Posterior vena cava (tissue), 2 donors: ENCODE results near the gene BLCAP. TPM values are rescaled to one million over a fixed set of nuclear protein-coding genes. Genes with fewer than 3 reads are reported as not detected.
A peak's percentile ranks its signal among the peaks of the same experiment; 100 is the strongest.
"Not testable (repeated sequence)": the region's sequence is repeated elsewhere in the genome, so short reads cannot be mapped to it uniquely, and the experiment has no call there.

Source experiments
- DNase-seq: peaks from one replicate; pipeline ENCODE4 v3.0.0-alpha.2; 2020; ENCODE audit warnings: low spot score
- intact Hi-C, 2 donors: fragments of 100-400 bp; cut with DNase I; formaldehyde crosslinking; loops; one replicate each; pipeline versions ENCODE4 v1.14.1 to v1.14.2; 2022 to 2023
- total RNA-seq, 2 donors: library from RNA; stranded (reverse); fragmentation: NEBNext Ultra II Directional; extraction: Animal tissue kit (Norgen Biotek cat#: 25700); gene quantifications; one replicate each; pipeline ENCODE4 v1.2.1, GENCODE V29; 2021
- donor health status: DM: yes; HTN: yes; CAD: no.
- donor health status: DM: yes; HTN: yes; CAD: no.

Gene BLCAP
- total RNA-seq, 2 donors from 2014 or later, result 48.1 to 55.4 TPM

GRCh38 chr20:37504404-37505096 lies 23.1 kb downstream of the BLCAP start:
- DNase-seq, result peak; percentile 31
- intact Hi-C loops, result no loop called here

- peak; percentile 29 for DNase-seq
- intact Hi-C loops, result no loop called here
Measured at GRCh38 chr20:37503256-37503927, 24.3 kb downstream of the BLCAP start.

DNA sequence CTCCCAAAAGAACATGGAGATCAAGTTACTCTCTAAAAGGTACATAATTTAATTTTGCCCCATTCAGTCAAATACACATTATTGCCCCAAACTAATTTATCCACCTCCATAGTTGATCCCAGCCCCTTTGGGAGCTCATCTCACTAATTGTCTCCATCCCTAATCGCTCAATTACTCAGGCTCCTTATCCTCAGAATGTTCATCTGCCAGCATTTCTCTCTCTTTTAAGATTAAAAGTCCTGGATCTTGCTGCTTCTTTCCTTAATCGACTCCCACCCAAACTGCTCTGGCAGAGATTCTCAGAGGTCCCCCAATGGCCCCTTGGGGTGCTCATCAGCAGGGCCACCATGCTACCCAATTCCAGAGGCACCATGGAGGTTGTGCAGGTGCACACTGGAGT lies 25.0 kb downstream of the BLCAP start:
- intact Hi-C loops, result no loop called here

GRCh38 chr20:37501940-37502339 lies 25.7 kb downstream of the BLCAP start:
- intact Hi-C loops, result no loop called here
- DNase-seq, result peak; percentile 48

More for the DNA sequence above, 25.0 kb downstream of the BLCAP start:
- peak; percentile 22 for DNase-seq

- no peak for DNase-seq
- intact Hi-C loops, result no loop called here
Measured at GRCh38 chr20:37500311-37500710, 27.4 kb downstream of the BLCAP start.

- intact Hi-C loops, result no loop called here
- no peak for DNase-seq
Measured at GRCh38 chr20:37498066-37498665, 29.5 kb downstream of the BLCAP start.

- intact Hi-C loops, result no loop called here
- peak; percentile 38 for DNase-seq
Measured at GRCh38 chr20:37494796-37495195, 32.9 kb downstream of the BLCAP start.

- peak; percentile 50 for DNase-seq
- intact Hi-C loops, result no loop called here
Measured at GRCh38 chr20:37494301-37494700, 33.4 kb downstream of the BLCAP start.

DNA sequence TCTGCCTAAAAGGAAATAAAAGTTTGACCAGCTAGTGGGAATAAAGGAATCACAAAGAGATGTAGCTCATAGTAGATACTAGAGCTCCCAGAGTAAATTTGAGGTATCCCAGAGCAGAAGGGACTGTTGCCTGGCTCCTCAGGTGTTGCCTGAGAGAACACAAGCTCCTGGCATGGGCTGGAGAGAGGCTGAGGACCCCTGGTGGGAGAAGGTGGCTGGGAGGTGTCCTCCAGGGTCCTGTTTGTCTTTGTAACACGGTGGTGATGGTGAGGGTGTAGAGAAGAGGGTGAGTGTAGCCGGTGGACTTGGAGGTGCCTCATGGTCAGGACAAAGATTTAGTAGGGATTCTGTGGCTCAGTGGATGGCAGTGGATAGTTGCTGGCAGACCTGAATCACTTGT lies 34.7 kb downstream of the BLCAP start:
- peak; percentile 14 for DNase-seq
- intact Hi-C loops, result no loop called here

GRCh38 chr20:37492096-37492625 lies 35.5 kb downstream of the BLCAP start:
- DNase-seq, result no peak
- intact Hi-C loops, result no loop called here

DNA sequence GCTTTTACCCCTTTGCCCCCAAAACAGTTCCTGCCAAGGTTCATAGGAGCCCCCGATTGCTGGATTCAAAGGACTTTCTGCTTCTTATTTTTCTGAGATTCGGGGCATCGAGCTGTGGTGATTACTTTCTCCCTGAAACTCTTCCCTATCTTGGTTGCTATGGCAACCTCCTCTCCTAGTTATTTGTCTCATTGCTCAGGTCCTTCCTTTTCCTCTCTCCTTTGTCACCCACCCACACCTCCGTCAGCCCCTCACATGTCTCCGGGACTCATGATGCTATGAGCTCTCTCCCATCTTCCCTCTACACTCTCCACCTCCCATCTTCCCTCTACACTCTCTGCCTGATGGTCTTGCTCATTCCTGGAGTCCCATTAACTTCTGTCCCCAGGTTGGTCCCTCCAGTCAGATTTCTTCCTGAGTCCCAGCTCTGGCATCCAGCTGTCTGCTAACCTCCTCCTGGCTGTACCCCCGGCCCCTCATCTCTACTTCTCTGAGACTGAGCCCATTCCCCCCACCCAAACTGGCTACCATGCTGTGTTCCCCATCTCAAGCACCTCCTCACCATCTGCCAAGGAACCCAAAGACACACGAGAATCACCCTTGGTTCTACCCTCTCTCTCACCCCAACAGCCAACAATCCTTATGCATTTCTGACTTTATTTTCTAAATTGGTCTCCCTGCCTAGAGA lies 36.9 kb downstream of the BLCAP start:
- intact Hi-C loops, result no loop called here
- no peak for DNase-seq

GRCh38 chr20:37486209-37486608 lies 41.5 kb downstream of the BLCAP start:
- DNase-seq, intact Hi-C loops: not testable (repeated sequence)

- intact Hi-C loops, result no loop called here
- DNase-seq, result no peak
Measured at GRCh38 chr20:37484331-37484730, 43.3 kb downstream of the BLCAP start.

GRCh38 chr20:37481610-37482009 lies 46.1 kb downstream of the BLCAP start:
- intact Hi-C loops, result no loop called here
- no peak for DNase-seq

DNA sequence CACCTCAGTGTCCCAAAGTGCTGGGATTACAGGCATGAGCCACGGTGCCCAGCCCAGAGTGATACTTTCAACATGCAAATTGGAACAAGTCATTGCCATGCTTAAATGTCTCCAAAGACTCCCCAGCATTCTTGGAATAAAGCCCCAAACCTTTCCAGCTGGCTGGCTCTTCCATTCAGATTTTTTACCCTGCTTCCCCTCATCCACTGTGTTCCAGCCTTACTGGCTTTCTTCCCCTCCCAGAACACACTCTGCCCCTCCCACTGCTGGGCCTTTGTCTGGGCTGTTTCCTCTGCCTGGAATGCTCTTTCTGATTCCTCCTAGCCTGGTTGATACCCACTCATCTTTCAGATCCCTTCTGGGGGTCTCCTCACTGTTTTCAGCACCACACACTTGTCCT lies 46.8 kb downstream of the BLCAP start:
- intact Hi-C loops, result no loop called here
- no peak for DNase-seq

GRCh38 chr20:37479925-37480691 lies 47.6 kb downstream of the BLCAP start:
- intact Hi-C loops, result no loop called here
- peak; percentile 91 for DNase-seq

DNA sequence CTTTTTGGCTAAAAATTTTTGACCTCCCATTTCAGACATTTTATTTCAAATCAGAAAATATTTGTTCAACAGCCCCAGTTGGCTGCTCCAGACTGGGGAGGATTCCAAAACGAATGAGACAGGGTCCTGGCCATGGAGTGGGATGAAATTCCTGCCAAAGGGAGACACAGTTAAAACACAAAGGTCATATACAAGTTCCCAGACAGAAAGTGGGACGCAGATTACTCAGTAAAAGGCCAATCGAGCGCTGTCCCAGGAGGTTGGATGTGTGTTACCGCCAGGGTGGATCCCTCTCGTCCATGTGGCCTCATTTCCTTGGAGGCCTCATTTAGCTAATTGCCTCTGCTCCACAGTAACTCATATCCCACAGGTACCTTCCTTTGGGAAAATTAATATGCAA lies 48.4 kb downstream of the BLCAP start:
- peak; percentile 87 for DNase-seq
- intact Hi-C loops, result no loop called here

DNA sequence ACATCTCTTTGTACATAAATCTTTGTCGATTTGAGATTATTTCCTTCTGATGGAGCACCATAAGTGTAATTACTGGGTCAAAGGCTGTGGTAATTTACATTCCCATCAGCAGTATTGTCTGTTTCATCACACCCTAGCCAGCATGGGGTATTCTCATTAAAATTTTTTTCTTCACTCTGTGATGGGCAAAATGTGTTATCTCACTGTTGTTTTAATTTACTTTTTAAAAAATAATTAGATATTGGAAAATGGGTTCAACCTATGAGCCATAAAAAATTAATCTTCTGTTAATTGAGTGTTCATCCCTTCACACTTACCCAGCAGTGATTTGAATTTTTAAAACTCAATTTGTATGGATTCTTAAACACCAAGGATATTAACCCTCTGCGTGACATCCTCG lies 50.6 kb downstream of the BLCAP start:
- DNase-seq, result no peak
- intact Hi-C loops, result no loop called here

GRCh38 chr20:37475252-37475651 lies 52.4 kb downstream of the BLCAP start:
- intact Hi-C loops, result no loop called here
- no peak for DNase-seq
